Measurements from ENCODE around the gene CFL1.
"Not testable (repeated sequence)": the region's sequence is repeated elsewhere in the genome, so short reads cannot be mapped to it uniquely, and the experiment has no call there.

The CFL1 gene

GRCh38 chr11:65832231-65832630, 25.7 kb downstream of the CFL1 start:
- DNase-seq (ENCODE audit: low spot score): not testable (repeated sequence)

- DNase-seq (ENCODE audit: low spot score): no peak
Measured at GRCh38 chr11:65829459-65829858, 28.5 kb downstream of the CFL1 start.

- no peak for DNase-seq (ENCODE audit: low spot score)
Measured at GRCh38 chr11:65826984-65827735, 30.8 kb downstream of the CFL1 start.

- no peak for DNase-seq (ENCODE audit: low spot score)
Measured at GRCh38 chr11:65822776-65823528, 35.0 kb downstream of the CFL1 start.

- no peak for DNase-seq (ENCODE audit: low spot score)
Measured at GRCh38 chr11:65821107-65821506, 36.9 kb downstream of the CFL1 start.

- peak; percentile 89 for DNase-seq (ENCODE audit: low spot score)
Measured at GRCh38 chr11:65817835-65818680, 39.9 kb downstream of the CFL1 start.

- peak; percentile 17 for DNase-seq (ENCODE audit: low spot score)
Measured at GRCh38 chr11:65817312-65817834, 40.6 kb downstream of the CFL1 start.

GRCh38 chr11:65816696-65817095, 41.3 kb downstream of the CFL1 start:
- DNase-seq (ENCODE audit: low spot score): no peak

- DNase-seq (ENCODE audit: low spot score): no peak
Measured at GRCh38 chr11:65814986-65815565, 42.9 kb downstream of the CFL1 start.

- peak; percentile 18 for DNase-seq (ENCODE audit: low spot score)
Measured at GRCh38 chr11:65814131-65814985, 43.6 kb downstream of the CFL1 start.

- no peak for DNase-seq (ENCODE audit: low spot score)
Measured at GRCh38 chr11:65811764-65812475, 46.1 kb downstream of the CFL1 start.

GRCh38 chr11:65810046-65810868, 47.7 kb downstream of the CFL1 start:
- no peak for DNase-seq (ENCODE audit: low spot score)

- DNase-seq (ENCODE audit: low spot score): no peak
Measured at GRCh38 chr11:65809496-65809895, 48.5 kb downstream of the CFL1 start.

- DNase-seq (ENCODE audit: low spot score): no peak
Measured at GRCh38 chr11:65808744-65809341, 49.1 kb downstream of the CFL1 start.

- DNase-seq (ENCODE audit: low spot score): no peak
Measured at GRCh38 chr11:65806979-65807378, 51.0 kb downstream of the CFL1 start.

All from globus pallidus (tissue), 1 donor.